ENCODE results near the gene BAIAP2L2. TPM values are rescaled to one million over a fixed set of nuclear protein-coding genes. Genes with fewer than 3 reads are reported as not detected.

Gene BAIAP2L2
- total RNA-seq, 1 experiment from 2014 or later: 2.3 TPM

DNA sequence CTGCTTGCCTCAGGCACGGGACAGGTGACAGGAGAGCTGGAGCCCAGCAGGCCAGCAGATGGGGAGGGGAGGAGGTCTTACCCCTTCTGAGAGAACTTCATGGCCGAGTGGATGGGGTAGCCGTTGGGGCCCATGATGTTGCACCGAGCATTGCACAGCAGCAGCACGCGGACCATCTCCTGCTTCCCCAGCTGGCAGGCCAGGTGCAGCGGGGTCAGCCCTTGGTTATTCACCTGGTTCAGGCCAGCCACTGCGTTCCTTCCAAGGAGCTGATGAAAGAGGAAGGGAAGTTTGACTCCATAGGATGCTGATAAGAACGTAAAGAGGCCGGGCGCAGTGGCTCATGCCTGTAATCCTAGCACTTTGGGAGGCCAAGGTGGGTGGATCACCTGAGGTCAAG, 29.4 kb upstream of the BAIAP2L2 start:
- no peaks in the 10 kb centered on the region for H3K9me3 Mint-ChIP-seq
- Histone ChIP-seq H2BK5ac (ENCODE audit: insufficient read length, low read length) (no peak overlapping the region), H3K79me2 (ENCODE audit: insufficient read depth, low read length) (no peaks in the 10 kb centered on the region), H2BK120ac (ENCODE audit: low read depth, low read length, poor library complexity, severe bottlenecking) (no peak overlapping the region), H3K9me3 (ENCODE audit: control insufficient read depth, low read depth, low read length) (no peaks in the 10 kb centered on the region), H3K18ac (ENCODE audit: insufficient read length, low read depth, low read length) (no peak overlapping the region), H2AK5ac (ENCODE audit: insufficient read length, low read length) (no peak overlapping the region), H3K27me3 (ENCODE audit: insufficient read depth, low read length) (no peaks in the 10 kb centered on the region), H2BK12ac (ENCODE audit: insufficient read length, low read depth, low read length) (no peak overlapping the region), H4K91ac (ENCODE audit: insufficient read length, low read depth, low read length) (no peak overlapping the region), H3K56ac (ENCODE audit: insufficient read length, low read depth, low read length) (no peak overlapping the region), H2BK15ac (ENCODE audit: low read depth, low read length) (no peak overlapping the region), H3K4me1 (ENCODE audit: insufficient read depth, low read length) (no peaks in the 10 kb centered on the region), H4K20me1 (ENCODE audit: control insufficient read depth, insufficient read depth, insufficient read length) (no peaks in the 10 kb centered on the region), H3K4ac (ENCODE audit: low read depth, low read length) (no peak overlapping the region), H3K14ac (ENCODE audit: insufficient read depth, low read length) (no peak overlapping the region), H3K23me2 (ENCODE audit: insufficient read length, low read depth, low read length, poor library complexity, severe bottlenecking) (no peaks in the 10 kb centered on the region), H4K5ac (ENCODE audit: insufficient read length, low read depth, low read length) (no peak overlapping the region), H3T11ph (ENCODE audit: low read length) (no peak overlapping the region), H3K27ac (ENCODE audit: insufficient read length, low read depth, low read length) (no peak overlapping the region), H4K8ac (replicated peaks; ENCODE audit: insufficient read length, low read depth, low read length) (no peak overlapping the region), H3K23ac (ENCODE audit: insufficient read length, low read depth, low read length) (no peak overlapping the region), H3K9ac (ENCODE audit: extremely low read depth, insufficient read length, low read length) (no peak overlapping the region), H2BK20ac (ENCODE audit: low read depth, low read length, poor library complexity, severe bottlenecking) (no peak overlapping the region), H3K79me1 (ENCODE audit: insufficient read depth, low read depth, low read length, poor library complexity, severe bottlenecking) (no peaks in the 10 kb centered on the region), H3K4me2 (ENCODE audit: insufficient read depth, insufficient read length, low read length) (no peak overlapping the region), H2AFZ (ENCODE audit: low read length) (no peak overlapping the region)
- H3K4me3 Mint-ChIP-seq: no peak overlapping the region
- no CpG with 5 or more reads among the region's 11 CpGs for WGBS (ENCODE audit: extremely low coverage, insufficient read length, low lambda C conversion rate)
- H3K27ac Mint-ChIP-seq: no peak overlapping the region; a peak in 2 of 7 replicates
- no peak for DNase-seq
- no peaks in the 10 kb centered on the region for H3K27me3 Mint-ChIP-seq (ENCODE audit: low read depth)
- H3K4me1 Mint-ChIP-seq: peaks cover 0 to 3% of the 10 kb centered on the region in 2 experiments; a peak in 1 of 4 replicates
- peaks cover 3 to 37% (median 31%) of the 10 kb centered on the region in 3 experiments; a peak in 5 of 7 replicates for H3K36me3 Mint-ChIP-seq (ENCODE audit: insufficient read depth in 1 of 3, low read depth in 3 of 3)
- TF ChIP-seq, protein P1, sequence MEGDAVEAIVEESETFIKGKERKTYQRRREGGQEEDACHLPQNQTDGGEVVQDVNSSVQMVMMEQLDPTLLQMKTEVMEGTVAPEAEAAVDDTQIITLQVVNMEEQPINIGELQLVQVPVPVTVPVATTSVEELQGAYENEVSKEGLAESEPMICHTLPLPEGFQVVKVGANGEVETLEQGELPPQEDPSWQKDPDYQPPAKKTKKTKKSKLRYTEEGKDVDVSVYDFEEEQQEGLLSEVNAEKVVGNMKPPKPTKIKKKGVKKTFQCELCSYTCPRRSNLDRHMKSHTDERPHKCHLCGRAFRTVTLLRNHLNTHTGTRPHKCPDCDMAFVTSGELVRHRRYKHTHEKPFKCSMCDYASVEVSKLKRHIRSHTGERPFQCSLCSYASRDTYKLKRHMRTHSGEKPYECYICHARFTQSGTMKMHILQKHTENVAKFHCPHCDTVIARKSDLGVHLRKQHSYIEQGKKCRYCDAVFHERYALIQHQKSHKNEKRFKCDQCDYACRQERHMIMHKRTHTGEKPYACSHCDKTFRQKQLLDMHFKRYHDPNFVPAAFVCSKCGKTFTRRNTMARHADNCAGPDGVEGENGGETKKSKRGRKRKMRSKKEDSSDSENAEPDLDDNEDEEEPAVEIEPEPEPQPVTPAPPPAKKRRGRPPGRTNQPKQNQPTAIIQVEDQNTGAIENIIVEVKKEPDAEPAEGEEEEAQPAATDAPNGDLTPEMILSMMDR (conservative IDR thresholded peaks at IDR 0.05): no peak

All from H9 (cell line).